HG03175 (cell line): Measurements from ENCODE around the gene SRXN1.
"Not testable (repeated sequence)": the region's sequence is repeated elsewhere in the genome, so short reads cannot be mapped to it uniquely, and the experiment has no call there.

Source experiments
- ATAC-seq: cut with Tn5 transposase; IDR thresholded peaks from one replicate; pipeline ENCODE4 v1.9.1; 2021; ENCODE audit warnings: mild to moderate bottlenecking, moderate library complexity; ENCODE audit not compliant: unreplicated experiment

Gene SRXN1

GRCh38 chr20:655726-656624, 3.0 kb upstream of the SRXN1 start:
- ATAC-seq, result no peak

DNA sequence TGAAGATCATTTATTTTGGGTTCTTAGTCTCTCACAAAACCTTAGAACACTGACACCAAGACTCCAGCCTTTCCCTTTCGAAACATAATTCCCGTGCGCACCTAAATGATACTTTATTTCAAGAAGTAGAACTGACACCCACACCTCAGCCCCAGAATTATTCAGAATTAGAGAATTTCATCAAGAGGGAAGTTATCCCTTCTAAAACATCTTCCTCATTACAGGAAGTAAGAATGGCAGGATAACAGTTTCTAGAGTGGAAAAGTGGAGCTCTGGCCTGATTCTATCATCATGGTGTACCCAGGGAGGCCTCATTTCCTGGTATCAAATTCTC, 1.4 kb upstream of the SRXN1 start:
- ATAC-seq, result no peak

GRCh38 chr20:653590-654416, 803 bp upstream of the SRXN1 start:
- no peak for ATAC-seq

GRCh38 chr20:652615-653109, 338 bp downstream of the SRXN1 start:
- ATAC-seq, result no peak

GRCh38 chr20:651713-652614, 1.0 kb downstream of the SRXN1 start:
- ATAC-seq, result no peak

- ATAC-seq, result no peak
These were observed 2.0 kb downstream of the SRXN1 start for GRCh38 chr20:650954-651353.

- ATAC-seq, result no peak
These were observed 2.7 kb downstream of the SRXN1 start for GRCh38 chr20:650281-650680.

GRCh38 chr20:647479-648019, 5.5 kb downstream of the SRXN1 start:
- no peak for ATAC-seq

GRCh38 chr20:646868-647233, 6.1 kb downstream of the SRXN1 start:
- no peak for ATAC-seq

DNA sequence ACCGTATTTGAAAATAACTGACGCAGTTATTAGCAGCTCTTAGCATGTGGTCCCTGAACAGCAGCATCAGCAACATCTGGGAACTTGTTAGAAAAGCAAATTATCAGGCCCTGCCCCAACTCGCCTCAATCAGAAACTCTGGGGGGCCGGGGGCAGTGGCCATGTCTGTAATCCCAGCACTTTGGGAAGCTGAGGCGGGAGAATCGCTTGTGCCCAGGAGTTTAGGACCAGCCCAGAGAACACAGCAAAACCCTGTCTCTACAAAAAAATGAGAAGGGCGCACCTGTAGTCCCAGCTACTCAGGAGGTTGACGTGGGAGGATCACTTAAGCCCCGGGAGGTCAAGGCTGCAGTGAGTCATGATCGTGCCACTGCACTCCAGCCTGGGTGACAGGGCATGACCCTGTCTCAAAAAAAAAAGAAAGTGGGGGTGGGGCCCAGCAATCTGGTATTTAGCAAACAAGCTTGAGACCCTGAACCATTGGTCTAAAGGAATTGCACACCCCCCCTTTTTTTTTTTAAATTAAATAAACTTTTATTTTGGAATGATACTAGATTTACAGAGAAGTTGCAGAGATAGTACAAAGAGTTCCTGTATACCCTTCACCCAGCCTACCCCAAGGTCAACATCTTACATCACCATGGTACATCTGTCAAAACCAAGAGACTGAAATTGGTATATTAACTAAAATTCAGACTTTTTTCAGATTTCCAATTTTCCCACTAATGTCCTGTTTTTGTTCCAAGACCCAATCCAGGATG, 6.7 kb downstream of the SRXN1 start:
- no peak for ATAC-seq

GRCh38 chr20:645318-646106, 7.5 kb downstream of the SRXN1 start:
- ATAC-seq, result peak; percentile 78

DNA sequence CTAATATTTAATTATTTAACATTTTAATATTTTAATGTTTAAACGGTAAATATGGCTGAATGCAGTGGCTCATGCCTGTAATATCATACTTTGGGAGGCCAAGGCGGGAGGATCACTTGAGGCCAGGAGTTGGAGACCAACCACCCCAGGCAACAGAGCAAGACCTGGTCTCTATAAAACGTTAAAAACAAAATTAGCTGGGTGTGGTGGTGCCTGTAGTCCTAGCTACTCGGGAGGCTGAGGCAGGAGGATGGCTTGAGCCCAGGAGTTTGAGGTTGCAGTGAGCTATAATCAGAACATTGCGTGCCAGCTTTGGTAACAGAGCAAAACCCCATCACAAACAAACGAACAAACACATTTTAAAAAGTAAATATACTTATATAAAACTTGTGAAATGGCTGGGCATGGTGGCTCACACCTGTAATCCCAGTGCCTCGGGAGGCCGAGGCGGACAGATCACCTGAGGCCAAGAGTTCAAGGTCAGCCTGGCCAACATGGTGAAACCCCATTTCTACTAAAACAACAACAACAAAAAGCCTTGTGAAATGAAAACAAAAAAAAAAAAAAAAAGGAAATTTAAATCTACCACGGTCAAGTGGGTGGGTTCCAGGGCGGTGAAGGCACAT, 8.2 kb downstream of the SRXN1 start:
- ATAC-seq, result no peak

DNA sequence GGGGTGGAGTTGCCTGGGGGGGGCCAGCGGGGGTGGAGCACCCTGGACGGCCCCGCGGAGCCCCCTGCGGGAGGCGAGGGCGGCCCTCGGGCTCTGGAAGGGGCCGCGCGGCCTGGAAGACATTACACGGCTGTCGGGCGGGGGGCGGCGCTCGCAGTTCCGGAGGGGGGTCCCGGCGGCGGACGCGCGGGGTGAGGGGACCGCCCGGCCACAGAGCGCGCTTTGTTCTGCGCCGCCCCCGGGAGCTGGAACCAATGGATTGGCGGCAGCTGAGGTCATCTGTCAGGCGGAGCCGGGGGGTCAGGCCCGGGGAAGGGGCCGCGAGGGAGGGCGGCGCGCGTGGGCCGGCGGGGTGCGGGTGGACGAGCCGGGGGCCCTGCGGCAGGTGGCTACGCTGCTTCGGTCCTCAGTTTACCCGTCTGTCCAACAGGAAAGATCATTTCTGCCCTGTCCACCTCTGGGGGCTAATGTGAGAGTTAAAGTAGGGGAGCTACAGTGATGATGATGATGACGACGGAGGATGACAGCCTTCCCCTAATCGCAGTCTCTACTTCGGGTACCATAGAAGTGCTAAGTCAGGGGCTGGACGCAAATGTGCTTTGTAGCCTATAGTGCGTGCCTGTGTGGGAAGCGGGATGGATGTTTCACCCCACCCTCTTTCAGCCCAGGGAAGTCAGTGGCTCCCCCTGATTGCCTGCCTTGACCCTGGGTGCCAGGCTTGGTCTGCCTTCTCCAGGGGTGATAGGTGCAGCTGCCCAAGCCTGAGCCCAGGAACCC, 10.4 kb downstream of the SRXN1 start:
- no peak for ATAC-seq

DNA sequence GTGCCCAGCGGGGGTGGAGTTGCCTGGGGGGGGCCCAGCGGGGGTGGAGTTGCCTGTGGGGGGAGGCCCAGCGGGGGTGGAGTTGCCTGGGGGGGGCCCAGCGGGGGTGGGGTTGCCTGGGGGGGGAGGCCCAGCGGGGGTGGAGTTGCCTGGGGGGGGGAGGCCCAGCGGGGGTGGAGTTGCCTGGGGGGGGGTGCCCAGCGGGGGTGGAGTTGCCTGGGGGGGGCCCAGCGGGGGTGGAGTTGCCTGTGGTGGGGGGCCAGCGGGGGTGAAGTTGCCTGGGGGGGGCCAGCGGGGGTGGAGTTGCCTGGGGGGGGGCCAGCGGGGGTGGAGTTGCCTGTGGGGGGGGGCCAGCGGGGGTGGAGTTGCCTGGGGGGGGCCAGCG, 11.0 kb downstream of the SRXN1 start:
- not testable (repeated sequence) for ATAC-seq

- ATAC-seq, result no peak
These were observed 11.5 kb downstream of the SRXN1 start for GRCh38 chr20:641516-641875.

- no peak for ATAC-seq
These were observed 12.1 kb downstream of the SRXN1 start for GRCh38 chr20:640674-641515.

DNA sequence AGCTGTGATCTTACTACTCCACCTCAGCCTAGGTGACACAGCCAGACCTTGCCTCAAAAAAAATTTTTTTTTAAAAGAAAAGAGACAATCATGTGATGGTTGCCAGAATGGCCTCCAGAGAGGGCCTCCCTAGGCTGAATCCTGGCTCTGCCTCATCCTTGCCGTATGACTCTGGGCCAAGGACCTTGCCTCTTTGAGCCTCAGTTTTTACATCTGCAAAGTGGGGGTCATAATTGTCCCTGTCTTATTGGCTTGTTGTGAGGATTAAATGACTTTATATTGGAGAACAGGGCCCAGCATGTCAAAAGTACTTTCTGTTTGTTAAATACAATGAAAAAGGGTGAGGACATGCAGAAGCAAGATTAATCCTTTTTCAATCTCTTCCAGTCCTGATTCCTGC, 14.4 kb downstream of the SRXN1 start:
- no peak for ATAC-seq
